IgD-negative memory B cell (primary cell): Measurements from ENCODE around the gene SSH2. TPM values are rescaled to one million over a fixed set of nuclear protein-coding genes. Genes with fewer than 3 reads are reported as not detected.

Experiments
- H3K27ac Mint-ChIP-seq, 3 donors: one replicate each; pipeline ENCODE4 v1.8.0; 2020 to 2022; ENCODE audit warnings: mild to moderate bottlenecking in 3 of 3, mixed read lengths in 3 of 3, moderate library complexity in 1 of 3
- H3K27me3 Mint-ChIP-seq: one replicate; pipeline ENCODE4 v1.8.0; 2021; ENCODE audit warnings: mixed read lengths
- H3K36me3 Mint-ChIP-seq: one replicate; pipeline ENCODE4 v1.8.0; 2020; ENCODE audit warnings: mild to moderate bottlenecking, mixed read lengths
- H3K4me1 Mint-ChIP-seq, 3 donors: one replicate each; pipeline ENCODE4 v1.8.0; 2020 to 2022; ENCODE audit warnings: mixed read lengths in 3 of 3, mild to moderate bottlenecking in 1 of 3
- H3K4me3 Mint-ChIP-seq, 4 donors: one replicate each; pipeline ENCODE4 v1.8.0; 2020 to 2022; ENCODE audit warnings: mild to moderate bottlenecking in 4 of 4, mixed read lengths in 4 of 4, moderate library complexity in 3 of 4
- H3K9me3 Mint-ChIP-seq, 3 donors: one replicate each; pipeline ENCODE4 v1.8.0; 2020 to 2021; ENCODE audit warnings: mixed read lengths in 3 of 3, mild to moderate bottlenecking in 1 of 3
- polyA plus RNA-seq: library from polyadenylated mRNA; unstranded; fragments of 300-500 nt; fragmentation: Illumina TruSeq; gene quantifications from one replicate; pipeline ENCODE4 v1.2.3, GENCODE V29; 2021

Gene SSH2
- polyA plus RNA-seq, 1 donor from 2014 or later: 51.6 TPM

DNA sequence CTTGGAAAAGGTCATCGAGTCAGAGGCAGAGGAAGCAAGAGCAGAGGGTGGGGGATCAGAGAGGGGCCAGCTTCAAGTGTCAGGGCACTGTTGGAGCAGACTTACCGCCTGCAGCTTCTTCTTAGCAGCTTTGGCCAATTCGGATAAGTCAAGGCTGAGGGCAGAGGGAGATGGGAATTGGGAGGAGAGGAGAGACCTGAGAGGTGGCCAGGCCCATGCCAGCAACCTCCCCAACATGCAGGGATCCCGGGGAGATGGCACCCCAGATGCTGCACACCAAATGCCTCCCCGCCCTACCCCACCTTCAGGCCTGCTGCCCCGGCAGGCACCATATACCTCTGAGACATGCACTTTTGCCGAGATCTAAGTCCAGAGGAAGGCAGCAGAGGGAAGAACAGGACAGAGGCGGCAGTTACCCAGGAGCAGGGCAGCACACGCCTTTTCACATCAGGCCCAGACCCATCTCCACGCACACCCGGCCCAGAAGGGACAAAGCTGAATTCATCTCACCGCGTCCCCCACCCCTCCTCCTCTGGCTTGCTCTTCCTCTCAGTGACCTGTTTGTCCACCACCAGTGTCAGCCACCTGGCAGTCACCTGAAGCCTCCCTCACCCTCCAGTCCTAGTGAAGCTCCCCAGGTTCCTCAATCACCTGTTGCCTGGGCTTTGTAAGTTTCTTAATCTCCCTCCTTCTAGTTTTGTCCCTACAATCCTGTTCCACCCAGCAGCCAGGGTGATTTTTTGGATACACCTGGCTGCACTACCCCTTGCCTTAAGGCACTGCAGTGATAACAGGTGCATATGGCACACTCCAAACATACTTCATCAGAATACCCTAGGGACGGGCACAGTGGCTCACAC is 351.2 kb downstream of the SSH2 start:
- H3K36me3 Mint-ChIP-seq: peaks cover 3% of the 10 kb centered on the region
- no peaks in the 10 kb centered on the region for H3K9me3 Mint-ChIP-seq
- H3K27ac Mint-ChIP-seq: peak overlapping the region in 1 of 3 donors; percentile 84
- no peaks in the 10 kb centered on the region for H3K27me3 Mint-ChIP-seq
- no peak overlapping the region for H3K4me3 Mint-ChIP-seq
- H3K4me1 Mint-ChIP-seq: peaks cover 3 to 12% (median 10%) of the 10 kb centered on the region in 3 donors

DNA sequence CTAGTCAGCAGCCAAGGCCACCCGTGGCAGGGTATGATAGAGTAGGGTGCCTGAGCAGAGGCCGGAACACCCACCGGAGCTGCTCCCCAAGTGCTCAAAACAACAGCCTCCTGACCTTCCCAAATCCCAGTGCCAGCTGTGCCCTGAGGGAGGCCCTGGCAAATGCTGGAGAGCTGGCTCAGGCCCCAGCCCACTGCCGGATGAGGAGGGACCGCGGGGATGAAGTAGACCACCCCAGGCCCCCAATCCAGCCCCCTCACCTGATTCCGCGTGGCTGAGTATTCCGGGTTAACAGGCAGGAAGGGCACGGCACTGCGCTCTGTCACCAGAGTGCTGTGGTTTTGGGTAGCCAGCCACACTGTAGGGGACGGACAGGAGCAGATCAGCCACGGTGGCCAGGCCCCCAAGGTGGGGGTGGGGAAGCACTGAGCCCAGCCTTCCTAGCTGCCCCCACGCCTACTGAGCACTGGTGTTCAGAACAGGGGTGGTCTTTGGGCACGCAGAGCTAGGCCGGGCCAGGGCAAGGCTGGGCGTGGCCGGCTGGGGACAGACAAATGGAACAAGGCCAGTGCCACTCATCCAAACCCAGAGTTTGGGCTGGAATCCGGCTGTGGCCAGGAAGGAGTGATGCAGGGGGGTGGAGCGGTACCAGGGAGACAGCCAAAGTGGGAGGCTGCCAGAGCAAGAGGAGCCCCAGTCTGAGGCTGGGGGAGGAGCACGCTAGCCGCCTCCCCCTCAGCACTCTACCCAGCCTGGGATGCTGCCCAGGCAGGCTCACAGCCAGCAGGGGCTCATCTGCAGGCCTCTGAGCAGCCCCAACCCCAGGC is 352.4 kb downstream of the SSH2 start:
- Mint-ChIP-seq H3K27me3 (no peaks in the 10 kb centered on the region), H3K36me3 (peaks cover 3% of the 10 kb centered on the region), H3K27ac (no peak overlapping the region), H3K4me1 (peaks cover 0 to 12% (median 9%) of the 10 kb centered on the region in 3 donors), H3K4me3 (no peak overlapping the region), H3K9me3 (no peaks in the 10 kb centered on the region)

DNA sequence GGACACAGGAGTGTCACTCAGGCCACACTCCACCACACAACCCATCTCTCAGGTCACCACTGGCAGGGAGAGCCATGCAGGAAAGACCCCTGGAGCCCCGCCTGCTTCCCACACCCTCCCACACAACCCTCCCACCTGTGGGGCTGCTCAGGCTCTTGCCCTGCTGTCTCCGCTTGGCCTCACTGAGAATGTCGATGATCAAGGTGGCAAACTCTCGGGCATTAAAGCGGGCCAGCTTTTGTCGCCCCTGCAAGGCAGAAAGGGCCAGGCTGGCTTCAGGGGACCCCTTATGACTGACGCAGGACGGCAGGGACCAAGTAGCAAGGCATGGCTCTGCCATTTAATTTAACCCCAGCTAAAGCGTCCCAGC is 353.0 kb downstream of the SSH2 start:
- no peak overlapping the region for H3K27ac Mint-ChIP-seq
- no peak overlapping the region for H3K4me3 Mint-ChIP-seq
- H3K36me3 Mint-ChIP-seq: peaks cover 3% of the 10 kb centered on the region
- H3K4me1 Mint-ChIP-seq: peaks cover 0 to 13% (median 9%) of the 10 kb centered on the region in 3 donors
- H3K27me3 Mint-ChIP-seq: no peaks in the 10 kb centered on the region
- no peaks in the 10 kb centered on the region for H3K9me3 Mint-ChIP-seq

DNA sequence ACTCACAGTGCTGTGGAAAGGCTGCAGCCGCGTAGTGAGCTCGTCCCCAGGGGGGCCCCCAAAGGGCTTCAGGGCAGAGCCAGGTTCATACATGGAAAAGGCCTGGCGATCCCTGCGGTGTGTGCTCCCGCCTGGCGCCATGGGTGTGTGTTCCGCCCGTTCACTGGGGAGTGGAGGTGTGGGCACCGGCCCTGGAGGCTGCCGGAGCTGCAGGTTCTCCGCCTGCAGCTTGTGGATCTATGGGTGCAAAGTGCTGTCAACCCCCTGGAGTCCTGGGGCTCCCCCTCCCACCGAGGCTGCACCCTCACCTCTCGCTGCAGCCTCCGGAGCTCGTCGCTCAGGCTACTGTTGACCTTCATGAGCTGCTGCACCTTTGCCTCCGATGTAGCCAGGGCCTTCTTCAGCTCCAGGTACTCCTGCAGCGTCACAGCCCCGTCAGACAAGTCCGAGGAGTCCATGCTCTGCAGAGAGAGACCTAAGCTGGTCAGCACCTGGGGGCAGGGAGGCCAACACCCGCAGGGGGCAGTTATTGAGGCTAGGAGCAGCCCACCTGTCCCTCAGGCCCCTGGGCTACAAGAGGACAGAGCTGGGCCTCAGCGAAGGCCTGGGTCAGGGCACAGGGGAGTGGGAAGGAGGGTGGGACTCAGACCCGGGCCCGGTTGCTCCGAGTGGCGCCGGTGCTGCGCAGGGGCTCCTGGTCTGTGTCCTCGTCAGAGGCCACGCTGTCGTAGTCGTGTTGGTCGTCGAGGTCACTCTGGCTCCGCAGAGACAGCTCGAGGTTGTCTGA is 353.6 kb downstream of the SSH2 start:
- Mint-ChIP-seq H3K27me3 (no peaks in the 10 kb centered on the region), H3K27ac (no peak overlapping the region), H3K4me3 (no peak overlapping the region), H3K36me3 (peaks cover 3% of the 10 kb centered on the region), H3K9me3 (no peaks in the 10 kb centered on the region), H3K4me1 (peaks cover 0 to 15% (median 9%) of the 10 kb centered on the region in 3 donors)

Other genes with a start within 250 kb of the SSH2 start
- gene EFCAB5, start 11.4 kb upstream of the SSH2 start, polyA plus RNA-seq: not detected
- gene NSRP1, start 186.6 kb upstream of the SSH2 start, polyA plus RNA-seq: 40.8 TPM